ENCODE measurements around the gene COQ9. TPM values are rescaled to one million over a fixed set of nuclear protein-coding genes. Genes with fewer than 3 reads are reported as not detected.

COQ9 gene
- total RNA-seq, 2 donors from 2014 or later = 56.4 to 68.6 TPM

GRCh38 chr16:57478396-57479204, 31.3 kb downstream of the COQ9 start:
- H3K9me3 ChIP-seq = no peaks in the 10 kb centered on the region
- H3K27me3 ChIP-seq (replicated peaks; ENCODE audit: insufficient read depth) = no peaks in the 10 kb centered on the region
- no peak for DNase-seq (ENCODE audit: low spot score)
- intact Hi-C loops (cut with DNase I) = loop anchor here (5.0 kb wide), 1 partner anchor 39 kb away; no protein-coding TSS in a partner anchor
- 52% methylated on average over 15 of the region's 15 CpGs for WGBS
- TF ChIP-seq POLR2AphosphoS5 (IDR thresholded peaks at IDR 0.05) (no peak), POLR2A (IDR thresholded peaks at IDR 0.05) (no peak), CTCF (IDR thresholded peaks at IDR 0.05) (no peak)
- H3K36me3 ChIP-seq = no peaks in the 10 kb centered on the region
- peak overlapping the region; percentile 4 to 18 for H3K4me3 ChIP-seq
- H3K4me1 ChIP-seq (replicated peaks) = no peaks in the 10 kb centered on the region
- no peak overlapping the region for H3K27ac ChIP-seq

DNA sequence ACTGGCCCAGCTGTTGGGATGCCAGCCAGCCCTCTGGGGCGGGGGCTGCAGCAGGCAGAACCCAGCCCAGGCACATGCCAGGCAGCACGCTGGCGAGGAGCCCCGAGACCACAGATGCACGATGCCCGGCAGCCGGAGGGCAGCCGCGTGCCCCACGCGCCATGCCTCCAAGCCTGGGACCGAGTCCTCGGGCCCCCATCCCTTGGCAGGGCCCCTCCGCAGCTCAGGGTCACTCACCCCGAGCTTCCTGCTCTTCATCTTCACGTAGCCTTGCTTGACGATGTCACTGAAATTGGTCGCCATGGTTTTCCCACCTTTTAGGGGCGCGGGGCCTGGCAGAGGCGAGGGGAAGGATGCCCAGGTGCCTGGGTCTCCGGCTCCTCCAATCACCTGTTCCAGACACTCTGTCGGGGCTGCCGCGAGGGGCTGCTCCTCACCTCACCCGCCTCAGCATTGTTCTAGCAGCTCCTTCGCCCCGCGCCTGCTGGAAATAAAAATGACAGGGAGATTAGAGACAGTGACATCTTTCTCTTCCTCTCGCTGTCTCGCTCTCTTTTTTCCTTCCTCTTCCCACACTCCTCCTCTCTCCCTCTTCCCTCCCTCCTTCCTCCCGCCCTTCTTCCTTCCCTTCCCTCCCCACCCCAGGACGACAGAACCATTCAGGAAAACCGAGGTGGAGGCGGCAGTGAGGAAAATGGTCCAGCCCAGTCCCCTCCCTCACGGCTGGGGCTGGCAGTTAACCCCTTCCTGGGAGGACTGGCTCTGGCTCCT, 32.1 kb downstream of the COQ9 start:
- Histone ChIP-seq H3K36me3 (no peaks in the 10 kb centered on the region), H3K4me3 (peak overlapping the region; percentile 4 to 18), H3K4me1 (replicated peaks) (peaks cover 3% of the 10 kb centered on the region), H3K27ac (no peak overlapping the region), H3K9me3 (no peaks in the 10 kb centered on the region), H3K27me3 (replicated peaks; ENCODE audit: insufficient read depth) (no peaks in the 10 kb centered on the region)
- WGBS = 23% methylated on average over 24 of the region's 36 CpGs
- DNase-seq (ENCODE audit: low spot score) = no peak
- intact Hi-C loops (cut with DNase I) = loop anchor here (5.0 kb wide), 1 partner anchor 38 kb away; no protein-coding TSS in a partner anchor
- no peak for TF ChIP-seq CTCF (IDR thresholded peaks at IDR 0.05)
- TF ChIP-seq POLR2AphosphoS5 (IDR thresholded peaks at IDR 0.05) = no peak
- TF ChIP-seq POLR2A (IDR thresholded peaks at IDR 0.05) = no peak

- Histone ChIP-seq H3K27ac (peak overlapping the region in 1 of 2 donors; percentile 32), H3K4me1 (replicated peaks) (peaks cover 5% of the 10 kb centered on the region), H3K36me3 (no peaks in the 10 kb centered on the region), H3K4me3 (peak overlapping the region; percentile 4 to 18), H3K27me3 (replicated peaks; ENCODE audit: insufficient read depth) (no peaks in the 10 kb centered on the region), H3K9me3 (no peaks in the 10 kb centered on the region)
- no peak for DNase-seq (ENCODE audit: low spot score)
- TF ChIP-seq CTCF (IDR thresholded peaks at IDR 0.05) (no peak), POLR2A (IDR thresholded peaks at IDR 0.05) (no peak), POLR2AphosphoS5 (IDR thresholded peaks at IDR 0.05) (no peak)
- intact Hi-C loops (cut with DNase I) = loop anchor here (5.0 kb wide), 1 partner anchor 37 kb away; no protein-coding TSS in a partner anchor
- WGBS = 46% methylated on average over 15 of the region's 15 CpGs
These were observed 32.9 kb downstream of the COQ9 start for GRCh38 chr16:57479976-57480753.

- Histone ChIP-seq H3K4me3 (no peak overlapping the region), H3K27me3 (replicated peaks; ENCODE audit: insufficient read depth) (no peaks in the 10 kb centered on the region), H3K36me3 (no peaks in the 10 kb centered on the region), H3K27ac (no peak overlapping the region), H3K9me3 (no peaks in the 10 kb centered on the region), H3K4me1 (replicated peaks) (peaks cover 5% of the 10 kb centered on the region)
- intact Hi-C loops (cut with DNase I) = no loop called here
- TF ChIP-seq POLR2A (IDR thresholded peaks at IDR 0.05) (no peak), CTCF (IDR thresholded peaks at IDR 0.05) (no peak), POLR2AphosphoS5 (IDR thresholded peaks at IDR 0.05) (no peak)
- DNase-seq (ENCODE audit: low spot score) = no peak
- WGBS = 50% methylated on average over 6 of the region's 6 CpGs
These were observed 33.5 kb downstream of the COQ9 start for GRCh38 chr16:57480754-57481230.
